SK-N-SH treated with all-trans-retinoic acid at 6 μM for 48 hours (cell line): Measurements from ENCODE around the gene KPTN.

Source experiments
- ATAC-seq: fragments of 200-7000 bp; cut with Tn5 transposase; 3 replicates; pipeline ENCODE4 v1.9.1; 2020; ENCODE audit warnings: mild to moderate bottlenecking, moderate library complexity
- ARNTL ChIP-seq: fragments of 450-650 bp; formaldehyde crosslinking; IDR thresholded peaks from 2 replicates; pipeline ENCODE4 v1.5.0; 2020; ENCODE audit warnings: low read depth, mild to moderate bottlenecking, moderate library complexity, borderline replicate concordance
- BACH2 ChIP-seq: fragments of 250-450 bp; sonication (Bioruptor Pico); IDR thresholded peaks from 2 replicates; pipeline ENCODE4 v1.9.0; 2021; ENCODE audit warnings: mild to moderate bottlenecking, borderline replicate concordance
- CSDC2 ChIP-seq: fragments of 250-450 bp; sonication (Bioruptor Pico); IDR thresholded peaks from 2 replicates; pipeline ENCODE4 v1.5.0; 2020; ENCODE audit warnings: mild to moderate bottlenecking, moderate library complexity
- ESRRG ChIP-seq: fragments of 250-450 bp; sonication (Bioruptor Pico); IDR thresholded peaks from 2 replicates; pipeline ENCODE4 v1.6.1; 2021; ENCODE audit warnings: mild to moderate bottlenecking
- OSR1 ChIP-seq: fragments of 250-450 bp; sonication (Bioruptor Pico); IDR thresholded peaks from 2 replicates; pipeline ENCODE4 v1.8.0; 2022; ENCODE audit warnings: moderate library complexity, mild to moderate bottlenecking, inconsistent platforms
- RARB ChIP-seq: fragments of 250-450 bp; sonication (Bioruptor Pico); IDR thresholded peaks from 2 replicates; pipeline ENCODE4 v1.8.0; 2021; ENCODE audit warnings: mild to moderate bottlenecking, moderate library complexity
- SNAI2 ChIP-seq: fragments of 250-450 bp; sonication (Bioruptor Pico); IDR thresholded peaks from 2 replicates; pipeline ENCODE4 v1.5.0; 2020; ENCODE audit warnings: mild to moderate bottlenecking, moderate library complexity
- TCF4 ChIP-seq: fragments of 250-450 bp; sonication (Bioruptor Pico); IDR thresholded peaks from 2 replicates; pipeline ENCODE4 v1.8.0; 2021; ENCODE audit warnings: mild to moderate bottlenecking, moderate library complexity, borderline replicate concordance
- TOX ChIP-seq: fragments of 250-450 bp; sonication (Bioruptor Pico); IDR thresholded peaks from 2 replicates; pipeline ENCODE4 v1.8.0; 2021; ENCODE audit warnings: mild to moderate bottlenecking, moderate library complexity, borderline replicate concordance
- ZC3H10 ChIP-seq: fragments of 250-450 bp; sonication (Bioruptor Pico); IDR thresholded peaks from 2 replicates; pipeline ENCODE4 v1.5.1; 2021; ENCODE audit warnings: mild to moderate bottlenecking, moderate library complexity
- ZFP30 ChIP-seq: fragments of 450-650 bp; formaldehyde crosslinking; IDR thresholded peaks from 2 replicates; pipeline ENCODE4 v1.5.0; 2022; ENCODE audit warnings: mild to moderate bottlenecking, moderate library complexity
- ZNF565 ChIP-seq: fragments of 450-650 bp; formaldehyde crosslinking; conservative IDR thresholded peaks from 2 replicates; pipeline ENCODE4 v1.5.0; 2020; ENCODE audit warnings: low read depth, mild to moderate bottlenecking, moderate library complexity
- ZNF8 ChIP-seq: fragments of 450-650 bp; formaldehyde crosslinking; IDR thresholded peaks from 2 replicates; pipeline ENCODE4 v1.5.0; 2020; ENCODE audit warnings: mild to moderate bottlenecking, moderate library complexity
- TF ChIP-seq, protein P1 (sequence below): fragments of 250-450 bp; sonication (Bioruptor Pico); IDR thresholded peaks from 2 replicates; pipeline ENCODE4 v1.5.0; 2020; ENCODE audit warnings: mild to moderate bottlenecking, moderate library complexity
- TF ChIP-seq, protein P2 (sequence below): fragments of 250-450 bp; sonication (Bioruptor Pico); IDR thresholded peaks from 2 replicates; pipeline ENCODE4 v1.5.1; 2021; ENCODE audit warnings: mild to moderate bottlenecking, moderate library complexity
- TF ChIP-seq, protein P3 (sequence below): fragments of 250-450 bp; sonication (Bioruptor Pico); IDR thresholded peaks from 2 replicates; pipeline ENCODE4 v1.5.1; 2020; ENCODE audit warnings: low read depth, mild to moderate bottlenecking, moderate library complexity
- TF ChIP-seq, protein P4 (sequence below): fragments of 250-450 bp; sonication (Bioruptor Pico); IDR thresholded peaks from 2 replicates; pipeline ENCODE4 v1.8.0; 2020; ENCODE audit warnings: mild to moderate bottlenecking, moderate library complexity, borderline replicate concordance

Gene KPTN

DNA sequence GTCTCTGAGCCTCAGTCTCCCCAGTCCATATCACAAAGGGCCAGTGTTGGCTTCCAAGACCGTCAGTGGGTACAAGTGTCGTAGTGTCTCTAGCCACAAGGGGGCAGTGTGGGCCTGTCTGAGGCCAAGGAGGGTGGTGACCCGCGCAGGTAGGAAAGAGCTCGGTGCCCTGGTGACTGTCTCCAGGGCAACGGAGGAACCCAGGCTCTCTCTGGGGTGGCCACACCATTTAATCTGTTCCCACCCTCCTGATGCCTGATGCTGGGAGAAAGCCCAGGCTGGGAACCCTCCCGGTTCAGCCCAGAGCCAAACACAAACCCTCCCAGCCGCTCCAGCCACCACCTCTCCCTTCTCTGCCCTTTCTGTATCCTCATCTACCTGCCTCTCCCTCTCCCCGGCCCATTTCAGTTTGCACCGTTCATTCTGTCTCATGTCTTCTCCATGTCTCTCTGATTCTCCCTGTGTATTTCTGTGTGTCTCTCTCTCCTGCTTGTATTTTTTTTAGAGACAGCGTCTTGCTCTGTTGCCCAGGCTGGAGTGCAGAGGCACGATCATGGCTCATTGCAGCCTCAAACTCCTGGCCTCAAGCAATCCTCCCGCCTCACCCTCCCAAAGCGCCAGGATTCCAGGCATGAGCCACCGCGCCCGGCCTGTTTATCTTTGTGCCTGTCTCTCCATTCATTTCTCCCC lies 47.2 kb downstream of the KPTN start:
- ATAC-seq: peak; percentile 97
- TF ChIP-seq RARB (CRISPR knock-in tag): no peak
- no peak for TF ChIP-seq ARNTL (CRISPR knock-in tag)

DNA sequence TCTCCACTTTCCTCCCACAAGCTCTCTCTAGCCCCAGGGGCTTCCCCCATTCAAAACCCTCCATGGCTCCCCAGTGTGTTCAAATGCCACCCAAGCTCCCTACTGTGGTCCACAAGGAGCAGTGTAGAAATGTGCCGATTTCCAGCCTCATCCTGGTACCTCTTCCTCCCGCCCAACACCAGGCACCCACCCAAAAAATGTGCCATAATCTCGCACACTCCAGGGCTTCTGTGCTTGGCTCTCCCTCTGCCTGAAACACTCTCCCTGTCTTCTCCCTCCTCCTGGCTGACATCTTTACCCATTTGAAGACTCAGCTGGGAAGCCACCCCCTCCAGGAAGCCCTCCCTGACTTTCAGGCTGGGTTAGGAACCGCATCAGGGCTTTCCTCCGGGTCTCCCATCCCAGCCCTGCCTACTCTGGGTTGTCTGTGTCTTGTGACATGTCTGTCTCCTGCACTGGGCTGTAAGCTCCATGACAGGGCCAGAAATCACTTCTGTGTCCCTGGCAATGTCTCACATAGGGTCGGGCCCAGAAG lies 48.1 kb downstream of the KPTN start:
- ATAC-seq: no peak
- no peak for TF ChIP-seq RARB (CRISPR knock-in tag)
- TF ChIP-seq, protein P1, sequence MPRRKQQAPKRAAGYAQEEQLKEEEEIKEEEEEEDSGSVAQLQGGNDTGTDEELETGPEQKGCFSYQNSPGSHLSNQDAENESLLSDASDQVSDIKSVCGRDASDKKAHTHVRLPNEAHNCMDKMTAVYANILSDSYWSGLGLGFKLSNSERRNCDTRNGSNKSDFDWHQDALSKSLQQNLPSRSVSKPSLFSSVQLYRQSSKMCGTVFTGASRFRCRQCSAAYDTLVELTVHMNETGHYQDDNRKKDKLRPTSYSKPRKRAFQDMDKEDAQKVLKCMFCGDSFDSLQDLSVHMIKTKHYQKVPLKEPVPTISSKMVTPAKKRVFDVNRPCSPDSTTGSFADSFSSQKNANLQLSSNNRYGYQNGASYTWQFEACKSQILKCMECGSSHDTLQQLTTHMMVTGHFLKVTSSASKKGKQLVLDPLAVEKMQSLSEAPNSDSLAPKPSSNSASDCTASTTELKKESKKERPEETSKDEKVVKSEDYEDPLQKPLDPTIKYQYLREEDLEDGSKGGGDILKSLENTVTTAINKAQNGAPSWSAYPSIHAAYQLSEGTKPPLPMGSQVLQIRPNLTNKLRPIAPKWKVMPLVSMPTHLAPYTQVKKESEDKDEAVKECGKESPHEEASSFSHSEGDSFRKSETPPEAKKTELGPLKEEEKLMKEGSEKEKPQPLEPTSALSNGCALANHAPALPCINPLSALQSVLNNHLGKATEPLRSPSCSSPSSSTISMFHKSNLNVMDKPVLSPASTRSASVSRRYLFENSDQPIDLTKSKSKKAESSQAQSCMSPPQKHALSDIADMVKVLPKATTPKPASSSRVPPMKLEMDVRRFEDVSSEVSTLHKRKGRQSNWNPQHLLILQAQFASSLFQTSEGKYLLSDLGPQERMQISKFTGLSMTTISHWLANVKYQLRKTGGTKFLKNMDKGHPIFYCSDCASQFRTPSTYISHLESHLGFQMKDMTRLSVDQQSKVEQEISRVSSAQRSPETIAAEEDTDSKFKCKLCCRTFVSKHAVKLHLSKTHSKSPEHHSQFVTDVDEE (CRISPR knock-in tag): no peak
- TF ChIP-seq, protein P2, sequence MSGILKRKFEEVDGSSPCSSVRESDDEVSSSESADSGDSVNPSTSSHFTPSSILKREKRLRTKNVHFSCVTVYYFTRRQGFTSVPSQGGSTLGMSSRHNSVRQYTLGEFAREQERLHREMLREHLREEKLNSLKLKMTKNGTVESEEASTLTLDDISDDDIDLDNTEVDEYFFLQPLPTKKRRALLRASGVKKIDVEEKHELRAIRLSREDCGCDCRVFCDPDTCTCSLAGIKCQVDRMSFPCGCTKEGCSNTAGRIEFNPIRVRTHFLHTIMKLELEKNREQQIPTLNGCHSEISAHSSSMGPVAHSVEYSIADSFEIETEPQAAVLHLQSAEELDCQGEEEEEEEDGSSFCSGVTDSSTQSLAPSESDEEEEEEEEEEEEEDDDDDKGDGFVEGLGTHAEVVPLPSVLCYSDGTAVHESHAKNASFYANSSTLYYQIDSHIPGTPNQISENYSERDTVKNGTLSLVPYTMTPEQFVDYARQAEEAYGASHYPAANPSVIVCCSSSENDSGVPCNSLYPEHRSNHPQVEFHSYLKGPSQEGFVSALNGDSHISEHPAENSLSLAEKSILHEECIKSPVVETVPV (CRISPR knock-in tag): no peak
- TF ChIP-seq, protein P3, sequence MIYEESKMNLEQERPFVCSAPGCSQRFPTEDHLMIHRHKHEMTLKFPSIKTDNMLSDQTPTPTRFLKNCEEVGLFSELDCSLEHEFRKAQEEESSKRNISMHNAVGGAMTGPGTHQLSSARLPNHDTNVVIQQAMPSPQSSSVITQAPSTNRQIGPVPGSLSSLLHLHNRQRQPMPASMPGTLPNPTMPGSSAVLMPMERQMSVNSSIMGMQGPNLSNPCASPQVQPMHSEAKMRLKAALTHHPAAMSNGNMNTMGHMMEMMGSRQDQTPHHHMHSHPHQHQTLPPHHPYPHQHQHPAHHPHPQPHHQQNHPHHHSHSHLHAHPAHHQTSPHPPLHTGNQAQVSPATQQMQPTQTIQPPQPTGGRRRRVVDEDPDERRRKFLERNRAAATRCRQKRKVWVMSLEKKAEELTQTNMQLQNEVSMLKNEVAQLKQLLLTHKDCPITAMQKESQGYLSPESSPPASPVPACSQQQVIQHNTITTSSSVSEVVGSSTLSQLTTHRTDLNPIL (CRISPR knock-in tag): no peak
- TF ChIP-seq, all 23 proteins: peak for 0

DNA sequence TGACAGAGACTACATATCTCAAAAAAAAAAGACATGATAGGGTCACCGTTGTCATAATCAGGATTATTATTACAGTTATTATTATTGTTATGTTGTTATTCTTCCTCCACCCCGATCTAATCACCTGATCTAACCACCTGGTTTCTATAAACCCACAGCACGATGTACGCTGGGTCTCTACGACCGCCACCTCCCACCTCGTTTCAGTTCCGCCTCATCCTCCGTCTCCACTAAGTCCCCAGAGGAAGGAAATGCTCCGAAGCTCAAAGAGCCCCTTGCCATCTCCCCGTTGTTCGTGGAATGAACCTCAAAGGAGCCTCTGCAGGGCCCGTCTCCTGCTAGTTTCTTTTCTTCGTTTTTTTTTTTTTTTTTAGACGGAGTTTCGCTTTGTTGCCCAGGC lies 48.8 kb downstream of the KPTN start:
- ATAC-seq: no peak
- TF ChIP-seq BACH2 (CRISPR knock-in tag): no peak
- TF ChIP-seq OSR1 (CRISPR knock-in tag): no peak
- TF ChIP-seq, protein P2 (CRISPR knock-in tag): no peak
- no peak for TF ChIP-seq ZNF8 (CRISPR knock-in tag)
- no peak for TF ChIP-seq ESRRG (CRISPR knock-in tag)
- TF ChIP-seq ARNTL (CRISPR knock-in tag): no peak
- TF ChIP-seq, protein P4, sequence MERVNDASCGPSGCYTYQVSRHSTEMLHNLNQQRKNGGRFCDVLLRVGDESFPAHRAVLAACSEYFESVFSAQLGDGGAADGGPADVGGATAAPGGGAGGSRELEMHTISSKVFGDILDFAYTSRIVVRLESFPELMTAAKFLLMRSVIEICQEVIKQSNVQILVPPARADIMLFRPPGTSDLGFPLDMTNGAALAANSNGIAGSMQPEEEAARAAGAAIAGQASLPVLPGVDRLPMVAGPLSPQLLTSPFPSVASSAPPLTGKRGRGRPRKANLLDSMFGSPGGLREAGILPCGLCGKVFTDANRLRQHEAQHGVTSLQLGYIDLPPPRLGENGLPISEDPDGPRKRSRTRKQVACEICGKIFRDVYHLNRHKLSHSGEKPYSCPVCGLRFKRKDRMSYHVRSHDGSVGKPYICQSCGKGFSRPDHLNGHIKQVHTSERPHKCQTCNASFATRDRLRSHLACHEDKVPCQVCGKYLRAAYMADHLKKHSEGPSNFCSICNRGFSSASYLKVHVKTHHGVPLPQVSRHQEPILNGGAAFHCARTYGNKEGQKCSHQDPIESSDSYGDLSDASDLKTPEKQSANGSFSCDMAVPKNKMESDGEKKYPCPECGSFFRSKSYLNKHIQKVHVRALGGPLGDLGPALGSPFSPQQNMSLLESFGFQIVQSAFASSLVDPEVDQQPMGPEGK (CRISPR knock-in tag): no peak
- no peak for TF ChIP-seq RARB (CRISPR knock-in tag)
- no peak for TF ChIP-seq ZFP30 (CRISPR knock-in tag)
- no peak for TF ChIP-seq SNAI2 (CRISPR knock-in tag)
- no peak for TF ChIP-seq TOX (CRISPR knock-in tag)
- no peak for TF ChIP-seq TCF4 (CRISPR knock-in tag)
- TF ChIP-seq CSDC2 (CRISPR knock-in tag): no peak
- TF ChIP-seq ZC3H10: no peak
- no peak for TF ChIP-seq ZNF565 (CRISPR knock-in tag)

DNA sequence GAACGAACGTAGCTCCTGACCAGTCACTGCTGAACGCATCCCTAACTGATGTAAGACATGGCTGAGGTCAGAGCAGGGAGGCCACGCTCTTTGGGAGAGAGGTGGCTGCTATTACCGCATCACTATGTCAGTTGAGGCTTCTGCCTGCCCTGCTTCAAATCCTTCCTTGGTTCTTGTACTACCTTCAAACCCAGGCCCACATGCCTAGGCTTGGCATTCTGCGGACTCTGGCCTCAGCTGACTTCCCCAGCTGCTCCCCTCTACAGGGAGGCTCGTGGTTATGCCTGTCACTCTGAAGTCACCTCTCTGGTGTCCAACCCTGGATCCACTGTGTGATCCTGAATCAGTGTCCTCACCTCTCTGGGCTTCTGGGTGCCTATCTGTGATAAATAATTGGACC lies 49.9 kb downstream of the KPTN start:
- ATAC-seq: no peak
- no peak for TF ChIP-seq ZNF8 (CRISPR knock-in tag)
- TF ChIP-seq, protein P3 (CRISPR knock-in tag): no peak
- TF ChIP-seq OSR1 (CRISPR knock-in tag): no peak
- TF ChIP-seq ZNF565 (CRISPR knock-in tag): no peak
- no peak for TF ChIP-seq SNAI2 (CRISPR knock-in tag)
- no peak for TF ChIP-seq TOX (CRISPR knock-in tag)
- TF ChIP-seq ESRRG (CRISPR knock-in tag): no peak
- TF ChIP-seq, protein P4 (CRISPR knock-in tag): no peak
- TF ChIP-seq ZFP30 (CRISPR knock-in tag): no peak
- TF ChIP-seq, protein P1 (CRISPR knock-in tag): no peak
